Transverse colon (tissue), 4 donors: ENCODE data around the gene TOMM70. TPM values are rescaled to one million over a fixed set of nuclear protein-coding genes. Genes with fewer than 3 reads are reported as not detected.
"Not testable (repeated sequence)": the region's sequence is repeated elsewhere in the genome, so short reads cannot be mapped to it uniquely, and the experiment has no call there.

Experiments used
- DNase-seq: peaks from one replicate; pipeline ENCODE4 v3.0.0-alpha.2; 2019
- H3K27ac ChIP-seq, 4 donors: fragments of 200-600 bp; sonication (generic); 2 replicates each; pipeline ENCODE4 v1.5.1; 2016 to 2018; ENCODE audit warnings: inconsistent platforms in 4 of 4
- H3K27me3 ChIP-seq: fragments of 200-600 bp; sonication (generic); 2 replicates; pipeline ENCODE4 v1.5.1; 2017; ENCODE audit warnings: inconsistent platforms
- H3K36me3 ChIP-seq, 4 donors: fragments of 200-600 bp; sonication (generic); 2 replicates each; pipeline ENCODE4 v1.5.1; 2017 to 2019; ENCODE audit warnings: inconsistent platforms in 4 of 4
- H3K4me1 ChIP-seq, 4 donors: fragments of 200-600 bp; sonication (generic); 2 replicates each; pipeline ENCODE4 v1.5.1; 2017 to 2020; ENCODE audit warnings: inconsistent platforms in 4 of 4
- H3K4me3 ChIP-seq, 4 donors: fragments of 200-600 bp; sonication (generic); 1 replicate in 1 of 4; 2 replicates in 3 of 4; pipeline versions ENCODE4 v1.5.1 to v1.6.1; 2017 to 2019; ENCODE audit warnings: inconsistent platforms in 4 of 4
- H3K9me3 ChIP-seq, 2 donors: fragments of 200-600 bp; sonication (generic); 2 replicates each; pipeline ENCODE4 v1.5.1; 2017 to 2019; ENCODE audit warnings: inconsistent platforms in 2 of 2
- EP300 ChIP-seq: sonication (generic); formaldehyde crosslinking; IDR thresholded peaks from one replicate; pipeline ENCODE4 v1.6.1; 2017; ENCODE audit warnings: antibody characterized with exemption, low read depth
- POLR2A ChIP-seq: fragments of 450-650 bp; IDR thresholded peaks from one replicate; pipeline ENCODE4 v1.6.1; 2016; ENCODE audit warnings: antibody characterized with exemption, mild to moderate bottlenecking, moderate library complexity
- POLR2AphosphoS5 ChIP-seq, 3 donors: sonication (generic); formaldehyde crosslinking; IDR thresholded peaks; one replicate each; pipeline ENCODE4 v1.6.1; 2016; ENCODE audit warnings: antibody characterized with exemption in 3 of 3
- WGBS, 2 donors: methylation state at CpG; one replicate each; pipeline ENCODE4 v1.1.5; 2018; ENCODE audit warnings: low coverage in 1 of 2; 5-methylcytosine and 5-hydroxymethylcytosine counted together
- in situ Hi-C, 4 donors: fragments of 200-750 bp; cut with MboI; loops; one replicate each; pipeline versions ENCODE4 v1.15.0 to v1.15.1; 2017; ENCODE audit warnings: low sequenced_read_pairs in 3 of 4, low pct_ligation_motif_present in 1 of 4, low pct_unique_long_range_greater_than_20kb in 1 of 4
- intact Hi-C: fragments of 100-400 bp; cut with DNase I; formaldehyde crosslinking; loops from one replicate; pipeline ENCODE4 v1.15.1; 2023; ENCODE audit warnings: low total_unique reads
- total RNA-seq, 4 donors: library from RNA; depleted of rRNA; stranded (reverse); fragments of >200 nt; gene quantifications; one replicate each; pipeline ENCODE4 v1.1.0, GENCODE V29; 2016
- TF ChIP-seq, protein P1 (sequence below), 5 experiments: fragments of 200-600 bp in 3 of 5; fragments of 450-650 bp in 2 of 5; sonication (generic) in 3 of 5; IDR thresholded peaks; 1 replicate in 2 of 5; 2 replicates in 3 of 5; pipeline ENCODE4 v1.5.1; 2016 to 2017; ENCODE audit warnings: antibody characterized with exemption in 5 of 5, inconsistent platforms in 3 of 5, mild to moderate bottlenecking in 2 of 5, moderate library complexity in 1 of 5

TOMM70 gene
- total RNA-seq, 4 donors from 2014 or later = 13.1 to 38.1 (median 33.0) TPM

DNA sequence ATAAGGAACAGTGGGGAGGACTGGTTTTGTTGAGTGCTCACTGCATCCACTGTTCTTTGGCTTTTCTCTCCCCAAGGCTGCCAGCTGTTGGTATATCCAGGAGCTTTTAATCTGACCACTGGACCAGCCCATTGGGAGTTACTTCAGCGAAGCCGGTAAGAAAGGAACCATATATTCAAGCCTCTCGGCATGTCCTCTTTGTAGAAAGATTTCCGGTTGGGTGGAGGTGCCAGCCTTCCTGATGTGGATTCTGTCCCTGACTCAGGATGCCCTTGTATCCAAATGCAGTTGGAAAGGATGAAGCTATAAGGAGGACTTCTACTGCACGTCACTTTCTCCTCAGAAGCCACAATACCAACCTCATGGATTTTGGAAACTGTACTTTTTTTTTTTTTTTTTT is 52.2 kb downstream of the TOMM70 start:
- Histone ChIP-seq H3K4me3 (no peak overlapping the region), H3K36me3 (peaks cover 0 to 31% (median 13%) of the 10 kb centered on the region in 4 donors), H3K27ac (no peak overlapping the region), H3K27me3 (no peaks in the 10 kb centered on the region), H3K9me3 (no peaks in the 10 kb centered on the region), H3K4me1 (no peaks in the 10 kb centered on the region)
- in situ Hi-C loops = no loop called here
- TF ChIP-seq POLR2A (no peak), EP300 (no peak), POLR2AphosphoS5 (IDR thresholded peaks at IDR 0.05) (no peak)
- TF ChIP-seq, protein P1, sequence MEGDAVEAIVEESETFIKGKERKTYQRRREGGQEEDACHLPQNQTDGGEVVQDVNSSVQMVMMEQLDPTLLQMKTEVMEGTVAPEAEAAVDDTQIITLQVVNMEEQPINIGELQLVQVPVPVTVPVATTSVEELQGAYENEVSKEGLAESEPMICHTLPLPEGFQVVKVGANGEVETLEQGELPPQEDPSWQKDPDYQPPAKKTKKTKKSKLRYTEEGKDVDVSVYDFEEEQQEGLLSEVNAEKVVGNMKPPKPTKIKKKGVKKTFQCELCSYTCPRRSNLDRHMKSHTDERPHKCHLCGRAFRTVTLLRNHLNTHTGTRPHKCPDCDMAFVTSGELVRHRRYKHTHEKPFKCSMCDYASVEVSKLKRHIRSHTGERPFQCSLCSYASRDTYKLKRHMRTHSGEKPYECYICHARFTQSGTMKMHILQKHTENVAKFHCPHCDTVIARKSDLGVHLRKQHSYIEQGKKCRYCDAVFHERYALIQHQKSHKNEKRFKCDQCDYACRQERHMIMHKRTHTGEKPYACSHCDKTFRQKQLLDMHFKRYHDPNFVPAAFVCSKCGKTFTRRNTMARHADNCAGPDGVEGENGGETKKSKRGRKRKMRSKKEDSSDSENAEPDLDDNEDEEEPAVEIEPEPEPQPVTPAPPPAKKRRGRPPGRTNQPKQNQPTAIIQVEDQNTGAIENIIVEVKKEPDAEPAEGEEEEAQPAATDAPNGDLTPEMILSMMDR (IDR thresholded peaks at IDR 0.05) = no peak
- DNase-seq = no peak
- WGBS, 2 donors = 98 to 100% methylated on average over 4 to 5 of the region's 5 CpGs
- intact Hi-C loops = no loop called here

DNA sequence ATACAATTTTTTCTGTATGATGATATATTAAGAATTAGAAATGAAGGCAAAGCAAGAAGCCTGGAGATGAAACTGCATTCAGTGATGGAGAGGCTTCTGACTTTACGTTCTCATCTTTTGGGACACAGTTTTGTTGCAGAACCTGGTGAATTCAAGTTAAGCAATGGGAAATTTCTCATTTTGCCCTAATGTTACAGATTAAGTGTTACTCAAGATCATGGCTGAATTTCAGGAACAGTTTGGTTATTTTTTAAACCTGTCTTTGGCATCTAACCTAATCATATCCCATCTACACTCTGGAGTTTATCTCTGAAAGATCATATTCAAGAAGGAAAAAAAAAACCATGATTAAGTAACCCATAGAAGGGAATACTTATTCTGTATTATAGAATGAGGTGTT is 60.4 kb downstream of the TOMM70 start:
- DNase-seq = no peak
- Histone ChIP-seq H3K4me3 (no peak overlapping the region), H3K4me1 (peaks cover 0 to 6% (median 2%) of the 10 kb centered on the region in 4 donors), H3K9me3 (no peaks in the 10 kb centered on the region), H3K27me3 (no peaks in the 10 kb centered on the region), H3K36me3 (peaks cover 0 to 44% (median 15%) of the 10 kb centered on the region in 4 donors), H3K27ac (no peak overlapping the region)
- WGBS, 2 donors = 75 to 95% methylated on average over 1 of the region's 1 CpG
- in situ Hi-C loops = no loop called here
- intact Hi-C loops = no loop called here
- TF ChIP-seq EP300 (no peak), POLR2AphosphoS5 (IDR thresholded peaks at IDR 0.05) (no peak), POLR2A (no peak)
- TF ChIP-seq, protein P1 (IDR thresholded peaks at IDR 0.05) = no peak

DNA sequence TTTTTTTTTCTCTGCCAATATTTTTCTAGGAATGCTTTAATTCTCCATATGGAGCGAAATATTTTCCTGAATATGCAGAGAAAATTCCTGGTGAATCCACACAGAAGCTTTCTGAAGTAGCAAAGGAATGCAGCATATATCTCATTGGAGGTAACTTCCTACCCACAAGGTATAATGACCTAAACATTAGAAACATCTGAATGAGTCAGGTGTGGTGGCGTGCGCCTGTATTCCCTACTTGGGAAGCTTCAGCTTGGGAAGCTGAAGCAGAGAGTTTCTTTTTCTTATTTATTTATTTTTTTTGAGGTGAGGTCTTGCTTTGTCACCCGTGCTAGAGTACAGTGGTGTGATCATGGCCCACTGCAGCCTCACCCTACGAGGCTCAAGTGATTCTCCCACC is 61.1 kb downstream of the TOMM70 start:
- Histone ChIP-seq H3K9me3 (no peaks in the 10 kb centered on the region), H3K36me3 (peaks cover 0 to 42% (median 15%) of the 10 kb centered on the region in 4 donors), H3K4me3 (no peak overlapping the region), H3K27me3 (no peaks in the 10 kb centered on the region), H3K27ac (no peak overlapping the region), H3K4me1 (peaks cover 0 to 10% (median 8%) of the 10 kb centered on the region in 4 donors)
- in situ Hi-C loops = no loop called here
- WGBS, 2 donors = 96 to 100% methylated on average over 1 to 5 of the region's 5 CpGs
- intact Hi-C loops = no loop called here
- no peak for DNase-seq
- TF ChIP-seq POLR2A = no peak
- TF ChIP-seq, protein P1 (IDR thresholded peaks at IDR 0.05) = no peak
- no peak for TF ChIP-seq POLR2AphosphoS5 (IDR thresholded peaks at IDR 0.05)
- TF ChIP-seq EP300 = no peak

DNA sequence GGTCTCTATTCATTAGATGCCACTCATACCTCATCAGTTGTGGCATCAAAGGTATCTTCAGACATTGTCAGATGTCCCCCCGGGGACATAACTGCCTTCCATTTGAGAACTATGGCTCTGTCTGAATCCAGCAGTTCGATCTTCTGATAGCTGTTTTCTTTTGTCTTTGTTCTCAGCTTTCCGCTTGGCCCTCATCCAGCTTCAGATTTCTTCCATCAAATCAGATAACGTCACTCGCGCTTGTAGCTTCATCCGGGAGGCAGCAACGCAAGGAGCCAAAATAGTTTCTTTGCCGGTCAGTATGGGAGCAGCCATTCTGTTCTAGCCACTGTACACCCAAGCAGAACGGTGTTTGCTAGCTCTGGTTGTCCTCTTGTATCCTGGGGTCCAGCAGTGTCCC is 62.0 kb downstream of the TOMM70 start:
- Histone ChIP-seq H3K4me3 (no peak overlapping the region), H3K36me3 (peaks cover 0 to 35% (median 13%) of the 10 kb centered on the region in 4 donors), H3K9me3 (no peaks in the 10 kb centered on the region), H3K27me3 (no peaks in the 10 kb centered on the region), H3K27ac (no peak overlapping the region), H3K4me1 (peaks cover 0 to 15% (median 8%) of the 10 kb centered on the region in 4 donors)
- no peak for DNase-seq
- intact Hi-C loops = no loop called here
- TF ChIP-seq POLR2AphosphoS5 (IDR thresholded peaks at IDR 0.05) (no peak), EP300 (no peak), POLR2A (no peak)
- TF ChIP-seq, protein P1 (IDR thresholded peaks at IDR 0.05) = no peak
- in situ Hi-C loops = no loop called here
- WGBS, 2 donors = 83 to 89% methylated on average over 7 to 10 of the region's 10 CpGs

DNA sequence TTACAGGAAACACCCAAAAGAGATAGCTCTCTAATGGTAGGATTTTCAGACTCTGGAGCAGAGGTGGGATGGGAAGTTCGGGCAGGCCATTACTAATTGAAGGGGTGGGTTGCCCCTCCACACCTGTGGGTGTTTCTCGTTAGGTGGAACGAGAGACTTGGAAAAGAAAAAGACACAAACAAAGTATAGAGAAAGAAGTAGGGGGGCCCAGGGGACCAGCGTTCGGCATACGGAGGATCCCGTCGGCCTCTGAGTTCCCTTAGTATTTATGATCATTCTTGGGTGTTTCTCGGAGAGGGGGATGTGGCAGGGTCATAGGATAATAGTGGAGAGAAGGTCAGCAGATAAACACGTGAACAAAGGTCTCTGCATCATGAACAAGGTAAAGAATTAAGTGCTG is 64.7 kb downstream of the TOMM70 start:
- H3K4me1 ChIP-seq = peaks cover 0 to 16% (median 8%) of the 10 kb centered on the region in 4 donors
- in situ Hi-C loops, H3K27ac ChIP-seq, H3K4me3 ChIP-seq, H3K9me3 ChIP-seq, intact Hi-C loops, H3K27me3 ChIP-seq, DNase-seq: not testable (repeated sequence)
- H3K36me3 ChIP-seq = peaks cover 0 to 13% (median 5%) of the 10 kb centered on the region in 4 donors
- 92 to 95% methylated on average over 6 to 10 of the region's 10 CpGs for whole genome bisulfite sequencing, 2 donors
